22Rv1 (cell line): ENCODE data around the gene SUCLG2.

Experiments
- H3K27ac ChIP-seq: fragments of 450-650 bp; 2 replicates; pipeline ENCODE4 v1.5.1; 2017
- ZFX ChIP-seq: fragments of 450-650 bp; IDR thresholded peaks from 2 replicates; pipeline ENCODE4 v1.6.1; 2017; ENCODE audit warnings: antibody characterized with exemption, borderline replicate concordance
- TF ChIP-seq, protein P1 (sequence below): fragments of 450-650 bp; IDR thresholded peaks from 2 replicates; pipeline ENCODE4 v1.5.1; 2017; ENCODE audit warnings: mild to moderate bottlenecking

SUCLG2 gene

DNA sequence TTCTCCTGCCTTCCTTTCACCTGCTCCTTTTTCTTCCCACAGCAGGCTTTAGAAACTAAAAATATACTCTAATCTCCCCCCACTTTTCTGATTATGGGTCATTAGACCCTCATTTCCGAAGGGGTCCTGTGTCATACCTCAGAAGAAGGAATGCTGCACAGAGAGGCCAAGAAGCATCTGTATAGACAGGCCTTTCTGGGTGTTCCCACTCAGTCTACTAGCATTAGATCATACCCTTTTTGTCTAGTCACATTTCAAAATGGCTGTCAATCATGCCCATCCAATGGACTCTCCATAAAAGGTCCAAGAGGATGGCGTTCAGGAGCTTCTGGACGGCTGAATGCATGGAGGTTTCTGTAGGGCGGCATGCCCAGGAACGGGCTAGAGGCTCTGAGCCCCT, 192.2 kb downstream of the SUCLG2 start:
- no peak for TF ChIP-seq ZFX
- TF ChIP-seq, protein P1, sequence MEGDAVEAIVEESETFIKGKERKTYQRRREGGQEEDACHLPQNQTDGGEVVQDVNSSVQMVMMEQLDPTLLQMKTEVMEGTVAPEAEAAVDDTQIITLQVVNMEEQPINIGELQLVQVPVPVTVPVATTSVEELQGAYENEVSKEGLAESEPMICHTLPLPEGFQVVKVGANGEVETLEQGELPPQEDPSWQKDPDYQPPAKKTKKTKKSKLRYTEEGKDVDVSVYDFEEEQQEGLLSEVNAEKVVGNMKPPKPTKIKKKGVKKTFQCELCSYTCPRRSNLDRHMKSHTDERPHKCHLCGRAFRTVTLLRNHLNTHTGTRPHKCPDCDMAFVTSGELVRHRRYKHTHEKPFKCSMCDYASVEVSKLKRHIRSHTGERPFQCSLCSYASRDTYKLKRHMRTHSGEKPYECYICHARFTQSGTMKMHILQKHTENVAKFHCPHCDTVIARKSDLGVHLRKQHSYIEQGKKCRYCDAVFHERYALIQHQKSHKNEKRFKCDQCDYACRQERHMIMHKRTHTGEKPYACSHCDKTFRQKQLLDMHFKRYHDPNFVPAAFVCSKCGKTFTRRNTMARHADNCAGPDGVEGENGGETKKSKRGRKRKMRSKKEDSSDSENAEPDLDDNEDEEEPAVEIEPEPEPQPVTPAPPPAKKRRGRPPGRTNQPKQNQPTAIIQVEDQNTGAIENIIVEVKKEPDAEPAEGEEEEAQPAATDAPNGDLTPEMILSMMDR, result no peak
- no peak overlapping the region for H3K27ac ChIP-seq

DNA sequence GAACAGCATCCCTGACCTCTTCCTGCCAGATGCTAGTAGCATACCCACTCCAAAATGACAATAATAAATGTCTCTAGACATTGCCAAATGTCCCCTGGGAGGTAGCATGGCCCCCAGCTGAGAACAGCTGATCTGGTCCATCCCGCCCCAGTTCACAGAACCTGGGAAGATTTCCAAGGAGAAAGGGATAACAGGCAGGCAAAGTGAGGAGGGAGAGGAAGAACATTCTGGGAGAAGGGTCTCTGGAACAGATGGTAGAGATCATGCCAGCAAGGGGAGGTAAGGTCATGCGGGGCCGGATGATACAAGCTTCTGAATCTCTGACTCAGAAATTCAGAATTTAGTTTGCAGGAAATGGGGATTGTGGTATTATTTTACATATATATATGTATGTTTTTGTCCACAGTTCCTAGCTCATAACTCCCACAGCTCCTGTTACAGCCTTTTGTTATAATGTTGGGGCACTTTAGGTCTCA, 192.7 kb downstream of the SUCLG2 start:
- H3K27ac ChIP-seq, result no peak overlapping the region
- TF ChIP-seq ZFX, result no peak
- TF ChIP-seq, protein P1, result no peak

DNA sequence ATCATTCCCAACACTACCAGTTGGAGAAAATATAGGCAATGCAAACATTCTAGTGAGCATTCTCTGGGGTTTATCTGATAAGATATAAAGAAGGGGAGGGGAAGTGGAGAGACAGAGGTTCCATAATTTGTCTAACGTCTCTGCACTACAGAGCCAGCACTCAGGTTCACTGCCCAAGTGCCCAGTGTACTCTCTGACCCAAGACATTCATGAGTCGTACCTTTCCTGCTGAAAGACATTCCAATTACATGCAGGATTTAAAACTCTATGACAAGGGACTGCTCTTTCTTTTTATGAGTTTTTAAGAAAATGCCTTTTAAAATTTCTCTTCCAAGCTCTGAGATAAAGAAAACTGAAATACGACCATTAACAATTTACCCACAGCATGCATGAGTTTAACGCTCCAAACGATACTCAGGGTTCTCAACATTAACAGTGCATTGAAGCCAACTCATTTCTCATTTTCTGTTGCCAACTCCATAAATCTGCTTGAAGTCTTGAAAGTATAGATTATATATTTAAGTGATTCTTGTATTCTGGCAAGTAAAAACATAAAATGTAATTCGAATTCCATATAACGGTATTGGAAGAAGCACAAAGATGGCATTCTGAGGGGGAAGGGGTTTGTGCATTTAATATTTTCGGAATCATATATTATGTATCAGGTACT, 193.4 kb downstream of the SUCLG2 start:
- TF ChIP-seq ZFX, result no peak
- H3K27ac ChIP-seq, result no peak overlapping the region

DNA sequence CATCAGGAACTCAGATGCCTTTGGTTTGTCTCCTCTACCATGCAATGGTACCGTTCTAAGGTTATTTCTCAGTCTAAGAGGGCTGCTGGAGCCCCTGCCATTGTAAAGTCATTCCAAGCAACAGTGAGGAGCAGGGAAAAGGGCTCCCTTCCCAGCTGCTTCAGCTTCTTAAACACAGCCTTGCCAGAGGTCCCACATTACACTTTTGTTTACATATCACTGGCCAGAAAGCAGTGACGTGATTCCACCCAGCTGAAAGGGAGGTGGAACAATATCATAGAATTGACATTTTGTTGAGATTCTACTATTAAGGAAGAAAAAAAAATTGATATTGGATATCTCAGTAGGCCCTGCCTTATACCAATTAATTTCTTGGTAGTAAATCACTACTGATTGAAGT, 194.6 kb downstream of the SUCLG2 start:
- no peak for TF ChIP-seq ZFX
- TF ChIP-seq, protein P1, result no peak
- no peak overlapping the region for H3K27ac ChIP-seq

DNA sequence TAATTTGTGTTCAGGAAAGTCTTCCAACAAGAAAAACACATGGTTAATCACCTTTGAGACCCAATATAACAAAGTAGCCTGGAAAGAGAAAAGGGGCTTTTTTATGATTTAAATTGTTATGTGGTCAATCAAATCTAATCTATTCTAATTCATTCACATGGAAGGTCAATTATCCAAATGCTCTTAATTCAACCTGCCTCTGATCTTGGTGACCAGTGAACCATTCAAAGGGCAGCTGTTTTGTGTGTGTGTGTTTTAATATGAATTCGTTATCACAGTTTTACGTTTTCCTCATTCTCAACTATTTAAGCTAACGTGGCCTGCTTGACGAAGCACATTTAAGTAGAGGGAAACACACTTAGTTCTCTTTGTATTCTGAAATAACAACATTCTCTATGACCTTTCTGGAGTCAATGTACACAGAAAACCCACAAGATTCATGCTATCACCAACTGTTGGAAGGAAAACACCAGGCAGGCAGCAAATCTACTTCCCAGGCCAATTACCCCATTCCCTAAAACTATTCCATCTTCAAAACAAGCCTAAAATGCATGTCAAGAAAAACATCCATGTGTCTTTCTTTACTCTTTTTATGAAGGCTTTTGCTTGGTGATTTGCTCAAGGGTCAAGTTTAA, 195.4 kb downstream of the SUCLG2 start:
- no peak overlapping the region for H3K27ac ChIP-seq
- TF ChIP-seq, protein P1, result no peak
- TF ChIP-seq ZFX, result no peak

DNA sequence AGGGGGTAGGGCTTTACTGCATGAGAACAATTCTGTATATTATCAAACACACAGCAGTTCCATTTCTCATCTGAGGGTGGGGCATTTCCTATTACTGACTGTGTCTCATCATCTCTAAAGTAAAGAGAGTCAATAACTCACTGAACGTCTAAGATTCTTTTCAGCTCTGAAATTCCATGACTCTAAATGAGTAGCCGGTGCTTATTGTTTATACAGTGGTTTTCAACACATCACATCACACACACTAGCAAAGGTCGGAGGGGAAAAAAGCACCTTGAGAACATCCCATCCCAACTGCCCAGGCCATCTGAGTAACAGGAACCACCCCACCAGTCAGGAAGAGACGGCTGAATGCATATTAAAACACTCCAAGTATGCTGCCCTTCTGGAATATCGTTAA, 196.0 kb downstream of the SUCLG2 start:
- TF ChIP-seq, protein P1, result no peak
- TF ChIP-seq ZFX, result no peak
- H3K27ac ChIP-seq, result no peak overlapping the region

DNA sequence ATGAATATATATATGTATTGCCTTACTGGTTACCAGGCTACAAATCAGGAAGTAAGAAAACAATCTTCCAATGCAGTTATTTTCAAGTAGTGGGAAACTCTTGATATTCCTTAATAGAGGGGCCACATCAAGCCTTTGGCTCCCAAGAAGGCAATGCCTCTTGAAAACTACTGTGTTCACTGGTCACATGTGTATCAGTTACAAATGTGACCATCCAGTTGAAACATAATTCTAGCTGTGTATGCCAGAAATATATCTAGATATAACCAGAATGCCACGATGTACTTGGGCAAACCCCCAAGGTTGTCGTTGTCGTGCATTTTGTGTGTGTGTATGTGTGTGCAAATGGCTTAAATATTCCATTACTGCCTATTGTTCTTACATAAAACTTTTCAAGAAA, 200.8 kb downstream of the SUCLG2 start:
- TF ChIP-seq, protein P1, result no peak
- TF ChIP-seq ZFX, result no peak

More for the DNA sequence above, 200.8 kb downstream of the SUCLG2 start:
- no peak overlapping the region for H3K27ac ChIP-seq
